ENCODE measurements around the gene ZNF440.
"Not testable (repeated sequence)": the region's sequence is repeated elsewhere in the genome, so short reads cannot be mapped to it uniquely, and the experiment has no call there.

Gene ZNF440

GRCh38 chr19:11821474-11822109 is 7.5 kb downstream of the ZNF440 start:
- Histone ChIP-seq H3K4me3 (no peak overlapping the region), H3K27ac (no peak overlapping the region)

- not testable (repeated sequence) for H3K27ac ChIP-seq, H3K4me3 ChIP-seq
Observed at GRCh38 chr19:11828957-11829876, 15.1 kb downstream of the ZNF440 start.

DNA sequence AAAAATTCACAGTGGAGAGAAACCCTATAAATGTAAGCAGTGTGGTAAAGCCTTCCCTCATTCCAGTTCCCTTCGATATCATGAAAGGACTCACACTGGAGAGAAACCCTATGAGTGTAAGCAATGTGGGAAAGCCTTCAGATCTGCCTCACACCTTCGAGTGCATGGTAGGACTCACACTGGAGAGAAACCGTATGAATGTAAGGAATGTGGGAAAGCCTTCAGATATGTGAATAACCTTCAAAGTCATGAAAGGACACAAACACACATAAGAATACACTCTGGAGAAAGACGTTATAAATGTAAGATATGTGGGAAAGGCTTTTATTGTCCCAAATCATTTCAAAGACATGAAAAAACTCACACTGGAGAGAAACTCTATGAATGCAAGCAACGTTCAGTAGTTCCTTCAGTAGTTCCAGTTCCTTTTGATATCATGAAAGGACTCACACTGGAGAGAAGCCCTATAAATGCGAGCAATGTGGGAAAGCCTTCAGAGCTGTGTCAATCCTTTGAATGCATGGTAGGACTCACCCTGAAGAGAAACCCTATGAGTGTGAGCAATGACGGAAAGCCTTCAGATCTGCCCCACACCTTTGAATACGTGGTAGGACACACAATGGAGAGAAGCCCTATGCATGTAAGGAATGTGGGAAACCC is 18.3 kb downstream of the ZNF440 start:
- H3K4me3 ChIP-seq: no peak overlapping the region
- no peak overlapping the region for H3K27ac ChIP-seq

- Histone ChIP-seq H3K27ac (no peak overlapping the region), H3K4me3 (no peak overlapping the region)
Observed at GRCh38 chr19:11833541-11833940, 19.5 kb downstream of the ZNF440 start.

DNA sequence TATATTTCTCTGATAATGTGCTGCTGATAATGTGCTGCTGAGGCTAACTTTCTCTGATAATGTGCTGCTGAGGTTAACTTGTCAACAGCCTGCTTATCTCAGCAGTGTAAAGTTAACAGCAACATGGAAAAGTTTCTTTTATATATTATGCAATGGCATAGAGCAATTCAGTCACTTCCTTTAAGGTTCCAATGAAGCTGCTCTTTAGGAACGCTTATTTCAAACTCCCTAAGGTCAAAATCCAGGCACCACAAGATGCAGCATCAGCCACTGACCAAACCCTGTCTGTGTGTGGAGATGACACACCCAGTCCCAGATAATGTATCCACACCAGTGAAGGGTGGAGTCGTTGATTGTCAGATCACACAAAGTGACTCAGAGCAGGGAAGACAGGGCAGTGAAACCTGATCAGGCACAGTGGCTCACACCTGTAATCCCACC is 21.6 kb downstream of the ZNF440 start:
- H3K27ac ChIP-seq, H3K4me3 ChIP-seq: not testable (repeated sequence)

- no peak overlapping the region for H3K27ac ChIP-seq
- no peak overlapping the region for H3K4me3 ChIP-seq
Observed at GRCh38 chr19:11843722-11844121, 29.6 kb downstream of the ZNF440 start.

DNA sequence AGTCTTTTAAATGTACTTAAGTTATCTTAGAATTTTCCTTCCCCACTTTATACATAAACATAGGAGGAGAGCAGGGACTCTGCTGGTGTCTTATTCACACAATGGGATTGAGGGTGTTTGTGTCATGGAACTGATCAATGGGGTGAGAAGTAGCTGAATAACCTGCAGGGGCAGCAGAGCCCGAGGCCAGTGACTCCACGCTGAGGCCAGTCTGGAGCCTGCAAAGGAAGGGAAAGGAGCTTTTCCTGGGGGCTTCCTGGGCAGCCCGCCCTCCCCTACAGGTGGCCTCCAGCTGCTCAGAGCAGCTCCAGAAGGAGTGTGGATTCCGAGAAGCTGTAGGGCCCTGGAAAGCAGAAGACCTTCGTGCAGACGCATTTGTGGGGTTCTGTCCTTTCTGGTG is 33.5 kb downstream of the ZNF440 start:
- H3K27ac ChIP-seq, H3K4me3 ChIP-seq: not testable (repeated sequence)

GRCh38 chr19:11848200-11848593 is 34.1 kb downstream of the ZNF440 start:
- Histone ChIP-seq H3K4me3 (peak overlapping the region; percentile 51 to 74 (median 61)), H3K27ac (peak overlapping the region in 9 of 21 experiments; percentile 34 to 81 (median 55))

- H3K4me3 ChIP-seq: peak within 1 kb of the TSS; percentile 51 to 74 (median 61)
- peak within 1 kb of the TSS in 18 of 21 experiments; percentile 2 to 81 (median 62) for H3K27ac ChIP-seq
Observed at GRCh38 chr19:11848594-11849469, 34.8 kb downstream of the ZNF440 start, which contains the start of gene ZNF439. Gene ZNF439 (plus strand): TSS chr19:11848726. CDS start chr19:11848868, 142 bp downstream.

- H3K4me3 ChIP-seq, H3K27ac ChIP-seq: not testable (repeated sequence)
Observed at GRCh38 chr19:11850289-11850688, 36.2 kb downstream of the ZNF440 start.

- Histone ChIP-seq H3K27ac (no peak overlapping the region), H3K4me3 (no peak overlapping the region)
Observed at GRCh38 chr19:11853358-11853757, 39.3 kb downstream of the ZNF440 start.

- Histone ChIP-seq H3K27ac (peak overlapping the region in 1 of 21 experiments; percentile 17), H3K4me3 (no peak overlapping the region)
Observed at GRCh38 chr19:11856596-11857250, 42.6 kb downstream of the ZNF440 start.

DNA sequence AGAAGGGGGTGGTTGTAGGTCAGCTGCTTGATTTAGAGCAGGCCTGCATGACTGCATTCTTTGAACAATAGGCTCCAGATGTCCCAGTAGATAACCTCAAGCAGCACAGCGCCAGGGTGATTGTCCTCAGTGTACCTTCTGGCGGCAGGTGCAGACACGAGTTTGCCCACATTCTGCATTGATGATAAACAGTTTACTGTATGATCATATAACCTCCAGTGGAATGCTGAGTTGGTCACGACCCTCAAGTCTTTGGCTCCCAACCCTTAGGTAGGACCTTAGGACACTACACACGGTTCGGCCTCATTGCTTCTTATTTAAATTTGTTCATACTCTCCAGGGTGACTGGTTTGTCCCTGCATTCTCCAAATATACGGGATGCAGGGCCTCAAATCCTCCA is 46.6 kb downstream of the ZNF440 start:
- Histone ChIP-seq H3K27ac (no peak overlapping the region), H3K4me3 (no peak overlapping the region)

- no peak overlapping the region for H3K4me3 ChIP-seq
Observed at GRCh38 chr19:11861301-11861700, 47.2 kb downstream of the ZNF440 start.

GRCh38 chr19:11867766-11868165 is 53.7 kb downstream of the ZNF440 start:
- not testable (repeated sequence) for H3K4me3 ChIP-seq, H3K27ac ChIP-seq

More at GRCh38 chr19:11861301-11861700, 47.2 kb downstream of the ZNF440 start:
- H3K27ac ChIP-seq: no peak overlapping the region

DNA sequence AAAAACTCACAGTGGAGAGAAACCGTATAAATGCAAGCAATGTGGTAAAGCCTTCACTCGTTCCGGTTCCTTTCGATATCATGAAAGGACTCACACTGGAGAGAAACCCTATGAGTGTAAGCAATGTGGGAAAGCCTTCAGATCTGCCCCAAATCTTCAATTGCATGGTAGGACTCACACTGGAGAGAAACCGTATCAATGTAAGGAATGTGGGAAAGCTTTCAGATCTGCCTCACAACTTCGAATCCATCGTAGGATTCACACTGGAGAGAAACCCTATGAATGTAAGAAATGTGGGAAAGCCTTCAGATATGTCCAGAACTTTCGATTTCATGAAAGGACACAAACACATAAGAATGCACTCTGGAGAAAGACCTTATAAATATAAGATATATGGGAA is 54.1 kb downstream of the ZNF440 start:
- no peak overlapping the region for H3K4me3 ChIP-seq
- no peak overlapping the region for H3K27ac ChIP-seq

DNA sequence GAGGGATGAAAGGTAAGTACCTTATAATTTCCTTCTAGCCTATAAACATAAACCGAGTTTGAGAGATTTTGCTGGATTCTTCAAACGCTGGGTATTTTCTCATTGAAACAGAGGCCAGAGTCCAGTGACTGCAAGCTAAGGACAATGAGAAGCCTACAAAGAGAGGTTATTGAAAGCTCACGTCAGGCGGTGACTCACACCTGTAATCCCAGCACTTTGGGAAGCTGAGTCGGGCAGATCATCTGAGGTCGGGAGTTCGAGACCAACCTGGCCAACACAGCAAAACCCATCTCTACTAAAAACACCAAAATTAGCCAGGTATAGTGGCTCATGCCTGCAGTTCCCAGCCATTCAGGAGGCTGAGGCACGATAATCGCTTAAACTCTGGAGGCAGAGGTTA is 58.6 kb downstream of the ZNF440 start:
- H3K4me3 ChIP-seq: no peak overlapping the region
- H3K27ac ChIP-seq: no peak overlapping the region

- Histone ChIP-seq H3K4me3 (no peak overlapping the region), H3K27ac (no peak overlapping the region)
Observed at GRCh38 chr19:11873762-11874161, 59.7 kb downstream of the ZNF440 start.
